Measurements from ENCODE around the gene XRCC6.

DNA sequence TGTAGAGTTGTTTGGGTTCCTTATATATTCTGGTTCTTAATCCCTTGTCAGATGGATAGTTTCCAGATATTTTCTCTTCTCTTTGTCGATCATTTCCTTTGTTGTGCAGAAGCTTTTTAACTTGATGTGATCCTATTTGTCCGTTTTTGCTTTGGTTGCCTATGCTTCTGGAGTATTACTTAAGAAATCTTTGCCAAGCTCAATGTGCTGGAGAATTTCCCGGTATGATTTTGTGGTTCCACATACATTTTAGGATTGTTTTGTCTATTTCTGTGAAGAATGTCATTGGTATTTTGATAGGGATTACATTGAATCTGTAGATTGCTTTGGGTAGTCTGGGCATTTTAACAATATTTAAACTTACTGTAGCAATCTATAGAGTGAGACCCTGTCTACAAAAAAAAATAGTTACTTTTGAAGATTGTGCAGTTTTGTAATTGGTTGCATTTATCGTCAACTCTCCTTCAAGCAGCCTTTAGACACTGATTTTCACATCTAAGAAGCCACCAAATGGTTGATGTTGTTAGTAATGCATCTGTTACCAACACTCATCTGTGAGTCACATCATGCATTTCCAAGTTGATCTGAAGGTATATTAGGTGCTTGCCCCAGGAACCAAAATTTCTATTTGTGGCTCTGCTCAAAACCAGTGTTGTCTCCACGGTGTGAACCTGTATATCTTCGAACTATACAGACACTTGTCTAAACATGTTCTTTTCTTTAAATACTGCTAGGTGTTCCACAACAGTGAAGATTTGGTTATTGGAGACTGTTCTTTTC, 21.4 kb downstream of the XRCC6 start:
- TF ChIP-seq POLR2A (IDR thresholded peaks at IDR 0.05; ENCODE audit: low read depth, low read length): no peak
- no peak for TF ChIP-seq POLR2AphosphoS5 (IDR thresholded peaks at IDR 0.05; ENCODE audit: low read depth, low read length)

All from GM12892 (cell line).